ENCODE measurements around the gene ZMYM3.

The ZMYM3 gene

GRCh38 chrX:71214604-71215337 lies 39.2 kb downstream of the ZMYM3 start:
- no peak for DNase-seq (ENCODE audit: low read depth in 2 of 2)

- DNase-seq (ENCODE audit: low read depth in 2 of 2): no peak
These were observed 39.8 kb downstream of the ZMYM3 start for GRCh38 chrX:71214152-71214551.

GRCh38 chrX:71212536-71212935 lies 41.4 kb downstream of the ZMYM3 start:
- no peak for DNase-seq (ENCODE audit: low read depth in 2 of 2)

DNA sequence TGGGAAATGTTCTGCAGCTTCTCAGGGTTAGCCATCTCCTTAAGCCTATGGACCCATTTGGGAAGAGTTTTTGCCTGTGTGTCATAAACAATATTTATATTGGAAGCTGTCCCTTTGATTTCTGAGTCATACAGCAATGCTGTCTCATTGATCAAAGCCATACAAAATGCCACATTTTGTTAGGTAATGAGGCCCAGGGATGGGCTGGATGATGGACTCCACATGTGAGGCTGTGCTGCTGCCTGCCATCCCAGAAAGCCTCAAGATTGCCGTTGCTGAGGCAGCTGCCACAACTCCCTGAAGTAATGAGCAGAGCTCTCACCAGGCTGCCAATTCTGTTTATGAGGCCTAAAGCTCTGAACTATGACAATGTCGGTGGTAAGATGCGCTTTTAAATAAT lies 43.1 kb downstream of the ZMYM3 start:
- no peak for DNase-seq (ENCODE audit: low read depth in 2 of 2)

DNA sequence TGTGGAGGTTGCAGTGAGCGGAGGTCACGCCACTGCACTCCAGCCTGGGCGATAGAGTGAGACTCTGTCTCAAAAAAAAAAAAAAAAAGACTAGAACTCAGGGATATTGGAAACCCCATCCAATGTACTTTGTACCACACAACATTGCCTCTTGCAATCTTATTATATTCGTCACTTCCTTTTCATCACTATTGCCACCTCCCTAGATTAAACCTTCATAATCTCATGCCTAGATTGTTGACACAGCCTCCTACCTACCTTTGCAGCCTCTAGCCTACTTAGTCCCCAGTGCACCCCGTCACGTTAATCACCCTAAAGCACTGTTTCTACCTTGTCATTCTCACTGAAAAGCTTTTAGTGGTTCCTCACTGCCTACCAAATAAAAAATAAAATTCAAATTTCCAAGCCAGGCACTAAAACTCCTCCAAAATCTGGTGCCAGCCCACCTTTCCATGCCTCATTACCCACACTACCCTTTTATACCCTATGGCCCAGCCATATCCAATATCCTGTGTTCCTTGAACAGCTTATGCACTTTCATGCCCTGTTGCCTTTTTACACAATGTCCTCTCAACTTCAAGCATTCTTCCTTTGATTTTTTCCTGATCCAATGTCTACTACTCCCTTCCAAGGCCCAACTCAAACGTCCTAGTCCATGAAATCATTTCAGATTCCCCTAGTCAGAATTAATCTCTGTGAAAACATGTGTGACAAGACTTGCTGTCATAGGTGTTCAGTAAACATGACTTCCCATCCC lies 54.5 kb downstream of the ZMYM3 start:
- DNase-seq (ENCODE audit: low read depth in 2 of 2): no peak

GRCh38 chrX:71198066-71198465 lies 55.9 kb downstream of the ZMYM3 start:
- DNase-seq (ENCODE audit: low read depth in 2 of 2): no peak

GRCh38 chrX:71195964-71196649 lies 57.8 kb downstream of the ZMYM3 start:
- DNase-seq (ENCODE audit: low read depth in 2 of 2): no peak

- no peak for DNase-seq (ENCODE audit: low read depth in 2 of 2)
These were observed 62.7 kb downstream of the ZMYM3 start for GRCh38 chrX:71191248-71191647.

Data from stimulated activated CD8-positive, alpha-beta memory T cell treated with anti-CD3 and anti-CD28 coated beads, Interleukin-15, amount 100 ng/mL, for 48 hours (primary cell).